GM12878 (cell line): ENCODE measurements around the gene MX1. TPM values are rescaled to one million over a fixed set of nuclear protein-coding genes. Genes with fewer than 3 reads are reported as not detected.
A peak's percentile ranks its signal among the peaks of the same experiment; 100 is the strongest.

Experiments used
- ATAC-seq: fragments of 200-7000 bp; cut with Tn5 transposase; 3 replicates; pipeline ENCODE4 v1.9.1; 2020; ENCODE audit warnings: mild to moderate bottlenecking, moderate library complexity
- BruUV-seq: library from RNA; stranded (reverse); fragments of 400-500 nt; replicated peaks from 2 replicates; lab custom pipeline; 2021; lab: Mats Ljungman, UMichigan
- CTCF ChIA-PET: fragments of 300-600 bp; sonication (Branson Sonifier 250); formaldehyde crosslinking; extraction: SDS; loops from one replicate; lab custom pipeline; 2021; ENCODE audit warnings: inconsistent platforms; lab: Yijun Ruan, JAX
- POLR2A ChIA-PET: fragments of 350-600 bp; formaldehyde crosslinking; extraction: SDS; loops from one replicate; lab custom pipeline; 2021; ENCODE audit warnings: inconsistent platforms; lab: Charles Lee
- RAD21 ChIA-PET: fragments of 300-600 bp; sonication (Branson Sonifier 250); formaldehyde crosslinking; loops from one replicate; lab custom pipeline; 2023; ENCODE audit warnings: antibody characterized with exemption; ENCODE audit not compliant: unreplicated experiment; lab: Charles Lee
- SMC1A ChIA-PET: fragments of 300-600 bp; sonication (Branson Sonifier 250); formaldehyde crosslinking; loops from one replicate; lab custom pipeline; 2023; ENCODE audit not compliant: unreplicated experiment, uncharacterized antibody; lab: Charles Lee
- DNase-seq: peaks from one replicate; pipeline ENCODE4 v3.0.0-alpha.2; 2011; ENCODE audit warnings: low read depth, low spot score
- FAIRE-seq: peaks from 3 replicates; lab custom pipeline; 2011; peaks lifted over from hg19 to GRCh38; lab: Jason Lieb, UNC
- H2AFZ ChIP-seq: 2 replicates; pipeline ENCODE4 v1.6.0; 2011; ENCODE audit warnings: low read depth, low read length, control low read depth; ENCODE audit not compliant: control insufficient read depth
- H3K27ac ChIP-seq: 2 replicates; pipeline ENCODE4 v1.5.1; 2011; ENCODE audit warnings: control low read depth; ENCODE audit not compliant: control insufficient read depth, insufficient read depth
- H3K27me3 ChIP-seq, 2 experiments: replicated peaks in 1 of 2; 2 replicates each; pipeline versions ENCODE4 v1.6.0 to v1.6.1; 2011; ENCODE audit warnings: low read length in 1 of 2; ENCODE audit not compliant: control insufficient read depth in 2 of 2, insufficient read depth in 2 of 2
- H3K36me3 ChIP-seq, 2 experiments: 2 replicates each; pipeline ENCODE4 v1.5.1; 2011; ENCODE audit warnings: low read length in 1 of 2; ENCODE audit not compliant: control insufficient read depth in 2 of 2, insufficient read depth in 2 of 2
- H3K4me1 ChIP-seq: 2 replicates; pipeline ENCODE4 v1.6.1; 2011; ENCODE audit warnings: mild to moderate bottlenecking, low read length, moderate library complexity, mixed read lengths; ENCODE audit not compliant: control insufficient read depth, insufficient read depth
- H3K4me2 ChIP-seq: 2 replicates; pipeline ENCODE4 v1.6.0; 2011; ENCODE audit warnings: control low read depth; ENCODE audit not compliant: control insufficient read depth, insufficient read depth
- H3K4me3 ChIP-seq: fragments of 200-600 bp; sonication (generic); 2 replicates; pipeline ENCODE4 v1.5.1; 2016
- H3K79me2 ChIP-seq: 2 replicates; pipeline ENCODE4 v1.6.0; 2011; ENCODE audit warnings: low read length; ENCODE audit not compliant: control insufficient read depth, insufficient read depth
- H3K9ac ChIP-seq: 2 replicates; pipeline ENCODE4 v1.8.0; 2011; ENCODE audit warnings: low read length, control low read depth, mixed read lengths; ENCODE audit not compliant: control insufficient read depth, insufficient read depth
- H3K9me3 ChIP-seq: replicated peaks from 3 replicates; pipeline ENCODE4 v1.5.1; 2011; ENCODE audit warnings: mild to moderate bottlenecking, low read length; ENCODE audit not compliant: control insufficient read depth, insufficient read depth
- H4K20me1 ChIP-seq: 2 replicates; pipeline ENCODE4 v1.6.0; 2011; ENCODE audit not compliant: control insufficient read depth, insufficient read depth
- ASH2L ChIP-seq: fragments of 300-600, 200-600 bp; sonication (generic); IDR thresholded peaks from 2 replicates; pipeline ENCODE4 v1.6.1; 2017; ENCODE audit warnings: low read depth, mild to moderate bottlenecking, borderline replicate concordance
- BHLHE40 ChIP-seq, 2 experiments: fragments of 450-650 bp in 1 of 2; IDR thresholded peaks; 2 replicates each; pipeline ENCODE4 v1.6.1; 2011 to 2017; ENCODE audit warnings: low read depth in 2 of 2, borderline replicate concordance in 1 of 2, improper control_type of control experiment in 1 of 2, low read length in 1 of 2, mild to moderate bottlenecking in 1 of 2
- CHD1 ChIP-seq: IDR thresholded peaks from 2 replicates; pipeline ENCODE4 v1.6.1; 2012; ENCODE audit warnings: low read depth, low read length, improper control_type of control experiment
- CREB1 ChIP-seq: IDR thresholded peaks from 2 replicates; pipeline ENCODE4 v1.6.1; 2012; ENCODE audit warnings: low read depth, mild to moderate bottlenecking, inconsistent platforms
- CREM ChIP-seq: IDR thresholded peaks from 2 replicates; pipeline ENCODE4 v1.6.1; 2014; ENCODE audit warnings: antibody characterized with exemption, low read depth
- ESRRA ChIP-seq: IDR thresholded peaks from 2 replicates; pipeline ENCODE4 v1.6.1; 2012; ENCODE audit warnings: mild to moderate bottlenecking, low read length, improper control_type of control experiment
- HDAC2 ChIP-seq: fragments of 200-600 bp; sonication (generic); IDR thresholded peaks from 2 replicates; pipeline ENCODE4 v1.6.1; 2017
- KDM1A ChIP-seq: fragments of 200-600 bp; sonication (generic); IDR thresholded peaks from 2 replicates; pipeline ENCODE4 v1.6.1; 2016; ENCODE audit warnings: borderline replicate concordance
- POLR2A ChIP-seq: IDR thresholded peaks from 2 replicates; pipeline ENCODE4 v1.6.1; 2011; ENCODE audit warnings: low read depth, mild to moderate bottlenecking, low read length
- POU2F2 ChIP-seq: IDR thresholded peaks from 3 replicates; pipeline ENCODE4 v1.6.1; 2011; ENCODE audit warnings: low read depth, mild to moderate bottlenecking, low read length, borderline replicate concordance
- RAD51 ChIP-seq: fragments of 450-650 bp; IDR thresholded peaks from 2 replicates; pipeline ENCODE4 v1.6.1; 2016; ENCODE audit warnings: moderate library complexity, mild to moderate bottlenecking, inconsistent platforms
- RFX5 ChIP-seq: IDR thresholded peaks from 2 replicates; pipeline ENCODE4 v1.6.1; 2011; ENCODE audit warnings: low read depth, low read length, improper control_type of control experiment
- SMAD1 ChIP-seq: fragments of 450-650 bp; IDR thresholded peaks from 2 replicates; pipeline ENCODE4 v1.6.1; 2018; ENCODE audit warnings: mild to moderate bottlenecking, low read depth; ENCODE audit not compliant: partially characterized antibody
- STAT3 ChIP-seq: IDR thresholded peaks from 2 replicates; pipeline ENCODE4 v1.6.1; 2011; ENCODE audit warnings: low read depth, low read length, improper control_type of control experiment
- TCF3 ChIP-seq: IDR thresholded peaks from 2 replicates; pipeline ENCODE4 v1.6.1; 2012; ENCODE audit warnings: low read depth, mild to moderate bottlenecking, low read length, borderline replicate concordance; ENCODE audit not compliant: insufficient read depth
- ZNF24 ChIP-seq: fragments of 450-650 bp; IDR thresholded peaks from 2 replicates; pipeline ENCODE4 v1.6.1; 2017; ENCODE audit warnings: antibody characterized with exemption, mild to moderate bottlenecking
- WGBS: methylation state at CpG from one replicate; pipeline ENCODE4 v1.1.6; 2016; ENCODE audit warnings: low lambda C conversion rate; ENCODE audit not compliant: insufficient replicate concordance, insufficient coverage; ENCODE audit errors: missing lambda C conversion rate; 5-methylcytosine and 5-hydroxymethylcytosine counted together
- in situ Hi-C: fragments of 300-500 bp; cut with MboI; formaldehyde crosslinking; loops from 9 replicates; pipeline ENCODE4 v1.14.3; 2018; ENCODE audit warnings: mixed read lengths
- intact Hi-C: fragments of 100-400 bp; cut with micrococcal nuclease; formaldehyde crosslinking; loops from one replicate; pipeline ENCODE4 v1.14.2; 2022; ENCODE audit not compliant: unreplicated experiment
- polyA plus RNA-seq, 11 experiments: library from polyadenylated mRNA; depleted of rRNA in 4 of 11; unstranded in 6 of 11; stranded (reverse) in 5 of 11; fragments of >200 nt; fragmentation: Nextera tagmentation in 4 of 11; fragmentation: Illumina TruSeq in 1 of 11; extraction: Ambion mirVana in 4 of 11; extraction: Trizol in 1 of 11; gene quantifications; 1 replicate in 1 of 11; 2 replicates in 10 of 11; pipeline versions ENCODE4 v1.2.1 to v1.2.3, GENCODE V29; 2011 to 2016; ENCODE audit warnings: inconsistent platforms in 2 of 11, missing spikeins in 2 of 11, low read depth in 1 of 11
- total RNA-seq, 4 experiments: library from RNA; depleted of rRNA in 3 of 4; stranded (reverse); fragments of >200 nt in 3 of 4; fragmentation: Illumina TruSeq in 1 of 4; extraction: Trizol in 1 of 4; gene quantifications; 2 replicates each; pipeline versions ENCODE4 v1.2.1 to v1.2.3, GENCODE V29; 2013 to 2021
- TF ChIP-seq, protein P1 (sequence below): fragments of 450-650 bp; formaldehyde crosslinking; IDR thresholded peaks from 2 replicates; pipeline ENCODE4 v1.5.0; 2022; ENCODE audit warnings: mild to moderate bottlenecking, missing genetic modification characterization
- TF ChIP-seq, protein P2 (sequence below): fragments of 450-650 bp; IDR thresholded peaks from 2 replicates; pipeline ENCODE4 v1.6.1; 2017; ENCODE audit warnings: mild to moderate bottlenecking, low read depth, inconsistent platforms; ENCODE audit not compliant: poor library complexity, severe bottlenecking

MX1 gene
- total and polyA plus RNA-seq, 10 of the 15 experiments (the other 5 are each of a cell fraction or from before 2014, with no cell fraction given): 75.9 to 385 (median 302) TPM

DNA sequence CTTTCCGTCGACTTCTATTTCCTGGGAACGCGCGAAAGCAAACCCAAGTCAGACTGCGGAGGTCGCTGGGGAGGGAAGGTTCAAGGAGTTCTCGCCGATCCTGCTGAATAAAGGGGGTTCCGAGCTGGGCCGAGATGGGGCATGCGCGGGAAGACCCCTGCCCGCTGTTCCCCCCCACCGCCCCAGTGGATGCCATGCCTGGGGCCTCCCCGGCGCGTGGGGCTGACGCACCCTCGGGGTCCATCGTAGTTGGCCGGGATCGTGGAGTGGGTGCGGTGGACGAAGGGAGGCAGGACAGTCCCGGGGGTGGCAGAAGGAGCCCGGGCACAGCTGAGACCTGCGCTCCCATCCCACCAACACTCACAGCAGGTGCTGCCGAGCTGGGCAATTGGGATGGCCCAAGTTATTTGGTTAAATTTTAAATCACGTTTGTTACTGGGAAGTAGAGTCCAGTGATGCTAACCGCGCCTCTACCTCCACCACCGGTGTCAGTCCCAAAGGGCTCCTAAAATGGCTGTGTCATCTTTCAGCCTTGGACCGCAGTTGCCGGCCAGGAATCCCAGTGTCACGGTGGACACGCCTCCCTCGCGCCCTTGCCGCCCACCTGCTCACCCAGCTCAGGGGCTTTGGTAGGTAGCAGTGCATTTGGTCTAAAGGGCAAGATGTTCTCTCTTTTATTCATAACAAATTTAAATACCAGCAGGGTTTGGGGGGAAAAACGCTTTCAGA lies 801 bp downstream of the MX1 start (continued):
- no peak for TF ChIP-seq ASH2L

DNA sequence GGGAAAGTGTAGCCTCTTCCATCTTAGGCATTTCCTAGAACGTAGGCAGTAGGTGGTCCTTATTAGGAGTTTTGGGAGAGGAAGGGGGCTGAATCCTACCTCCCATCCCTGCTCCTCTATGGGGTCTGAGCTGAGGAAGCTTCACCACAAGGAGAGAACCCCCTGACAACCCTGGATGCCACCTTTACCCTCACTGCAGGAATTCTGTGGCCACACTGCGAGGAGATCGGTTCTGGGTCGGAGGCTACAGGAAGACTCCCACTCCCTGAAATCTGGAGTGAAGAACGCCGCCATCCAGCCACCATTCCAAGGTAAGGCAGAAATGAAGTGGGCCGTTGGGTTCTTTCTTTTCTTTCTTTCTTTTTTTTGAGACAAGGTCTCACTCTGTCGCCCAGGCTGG lies 1.5 kb downstream of the MX1 start:
- peaks cover 4 to 43% of the 10 kb centered on the region in 2 experiments for H3K36me3 ChIP-seq
- H3K4me1 ChIP-seq: peaks cover 58% of the 10 kb centered on the region
- H4K20me1 ChIP-seq: peaks cover 16% of the 10 kb centered on the region
- FAIRE-seq (no peak), ATAC-seq (no peak), DNase-seq (no peak)
- in situ Hi-C loops (no loop called here), intact Hi-C loops (no loop called here)
- ChIA-PET SMC1A (interaction anchor here (0.6 to 5.6 kb wide), 6 partner anchors 16 to 436 kb away, joined by 3 to 47 read pairs (median 4); no protein-coding TSS in a partner anchor), POLR2A (interaction anchor here (0.7 to 7.8 kb wide), 5 partner anchors 10 to 65 kb away, joined by 3 to 80 read pairs (median 9); no protein-coding TSS in a partner anchor), RAD21 (interaction anchor here (1.6 to 1.8 kb wide), 2 partner anchors 16 to 58 kb away, joined by 4 to 6 read pairs; no protein-coding TSS in a partner anchor), CTCF (interaction anchor here (1.4 to 5.8 kb wide), 5 partner anchors 15 to 144 kb away, joined by 3 to 45 read pairs (median 5); no protein-coding TSS in a partner anchor)
- 80% methylated on average over 8 of the region's 8 CpGs for WGBS
- no TSS peak for BruUV-seq
- no peak overlapping the region for H2AFZ ChIP-seq
- peak overlapping the region; percentile 100 for H3K9ac ChIP-seq
- H3K4me2 ChIP-seq: peak overlapping the region; percentile 90
- H3K79me2 ChIP-seq: peaks cover 76% of the 10 kb centered on the region
- no peaks in the 10 kb centered on the region; the same call in 2 of the 3 replicates for H3K9me3 ChIP-seq
- peak overlapping the region; percentile 100 for H3K27ac ChIP-seq
- H3K27me3 ChIP-seq: no peaks in the 10 kb centered on the region
- peak overlapping the region; percentile 93 for H3K4me3 ChIP-seq
- no peak for TF ChIP-seq HDAC2
- no peak for TF ChIP-seq BHLHE40 (IDR thresholded peaks at IDR 0.05; ENCODE audit: borderline replicate concordance in 1 of 2, low read depth in 2 of 2, low read length in 1 of 2)
- TF ChIP-seq, protein P1, sequence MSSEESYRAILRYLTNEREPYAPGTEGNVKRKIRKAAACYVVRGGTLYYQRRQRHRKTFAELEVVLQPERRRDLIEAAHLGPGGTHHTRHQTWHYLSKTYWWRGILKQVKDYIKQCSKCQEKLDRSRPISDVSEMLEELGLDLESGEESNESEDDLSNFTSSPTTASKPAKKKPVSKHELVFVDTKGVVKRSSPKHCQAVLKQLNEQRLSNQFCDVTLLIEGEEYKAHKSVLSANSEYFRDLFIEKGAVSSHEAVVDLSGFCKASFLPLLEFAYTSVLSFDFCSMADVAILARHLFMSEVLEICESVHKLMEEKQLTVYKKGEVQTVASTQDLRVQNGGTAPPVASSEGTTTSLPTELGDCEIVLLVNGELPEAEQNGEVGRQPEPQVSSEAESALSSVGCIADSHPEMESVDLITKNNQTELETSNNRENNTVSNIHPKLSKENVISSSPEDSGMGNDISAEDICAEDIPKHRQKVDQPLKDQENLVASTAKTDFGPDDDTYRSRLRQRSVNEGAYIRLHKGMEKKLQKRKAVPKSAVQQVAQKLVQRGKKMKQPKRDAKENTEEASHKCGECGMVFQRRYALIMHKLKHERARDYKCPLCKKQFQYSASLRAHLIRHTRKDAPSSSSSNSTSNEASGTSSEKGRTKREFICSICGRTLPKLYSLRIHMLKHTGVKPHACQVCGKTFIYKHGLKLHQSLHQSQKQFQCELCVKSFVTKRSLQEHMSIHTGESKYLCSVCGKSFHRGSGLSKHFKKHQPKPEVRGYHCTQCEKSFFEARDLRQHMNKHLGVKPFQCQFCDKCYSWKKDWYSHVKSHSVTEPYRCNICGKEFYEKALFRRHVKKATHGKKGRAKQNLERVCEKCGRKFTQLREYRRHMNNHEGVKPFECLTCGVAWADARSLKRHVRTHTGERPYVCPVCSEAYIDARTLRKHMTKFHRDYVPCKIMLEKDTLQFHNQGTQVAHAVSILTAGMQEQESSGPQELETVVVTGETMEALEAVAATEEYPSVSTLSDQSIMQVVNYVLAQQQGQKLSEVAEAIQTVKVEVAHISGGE (CRISPR knock-in tag): no peak
- TF ChIP-seq STAT3: no peak
- no peak for TF ChIP-seq CHD1
- TF ChIP-seq ESRRA: no peak
- TF ChIP-seq CREM: no peak
- no peak for TF ChIP-seq TCF3
- TF ChIP-seq SMAD1: no peak
- TF ChIP-seq POU2F2: 0 out of 3 replicates have a peak, but pooled peaks have one; percentile 33
- peak; percentile 27; the same call in 1 of the 2 replicates for TF ChIP-seq POLR2A
- TF ChIP-seq CREB1: no peak
- TF ChIP-seq ZNF24: no peak
- no peak for TF ChIP-seq RAD51
- TF ChIP-seq, protein P2, sequence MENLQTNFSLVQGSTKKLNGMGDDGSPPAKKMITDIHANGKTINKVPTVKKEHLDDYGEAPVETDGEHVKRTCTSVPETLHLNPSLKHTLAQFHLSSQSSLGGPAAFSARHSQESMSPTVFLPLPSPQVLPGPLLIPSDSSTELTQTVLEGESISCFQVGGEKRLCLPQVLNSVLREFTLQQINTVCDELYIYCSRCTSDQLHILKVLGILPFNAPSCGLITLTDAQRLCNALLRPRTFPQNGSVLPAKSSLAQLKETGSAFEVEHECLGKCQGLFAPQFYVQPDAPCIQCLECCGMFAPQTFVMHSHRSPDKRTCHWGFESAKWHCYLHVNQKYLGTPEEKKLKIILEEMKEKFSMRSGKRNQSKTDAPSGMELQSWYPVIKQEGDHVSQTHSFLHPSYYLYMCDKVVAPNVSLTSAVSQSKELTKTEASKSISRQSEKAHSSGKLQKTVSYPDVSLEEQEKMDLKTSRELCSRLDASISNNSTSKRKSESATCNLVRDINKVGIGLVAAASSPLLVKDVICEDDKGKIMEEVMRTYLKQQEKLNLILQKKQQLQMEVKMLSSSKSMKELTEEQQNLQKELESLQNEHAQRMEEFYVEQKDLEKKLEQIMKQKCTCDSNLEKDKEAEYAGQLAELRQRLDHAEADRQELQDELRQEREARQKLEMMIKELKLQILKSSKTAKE: no peak
- TF ChIP-seq RFX5: no peak
- no peak for TF ChIP-seq KDM1A
